ENCODE results near the gene WEE2. TPM values are rescaled to one million over a fixed set of nuclear protein-coding genes. Genes with fewer than 3 reads are reported as not detected.

Gene WEE2
- total and polyA plus RNA-seq, 9 of the 15 experiments (the other 6 are each of a cell fraction or from before 2014, with no cell fraction given) = not detected

DNA sequence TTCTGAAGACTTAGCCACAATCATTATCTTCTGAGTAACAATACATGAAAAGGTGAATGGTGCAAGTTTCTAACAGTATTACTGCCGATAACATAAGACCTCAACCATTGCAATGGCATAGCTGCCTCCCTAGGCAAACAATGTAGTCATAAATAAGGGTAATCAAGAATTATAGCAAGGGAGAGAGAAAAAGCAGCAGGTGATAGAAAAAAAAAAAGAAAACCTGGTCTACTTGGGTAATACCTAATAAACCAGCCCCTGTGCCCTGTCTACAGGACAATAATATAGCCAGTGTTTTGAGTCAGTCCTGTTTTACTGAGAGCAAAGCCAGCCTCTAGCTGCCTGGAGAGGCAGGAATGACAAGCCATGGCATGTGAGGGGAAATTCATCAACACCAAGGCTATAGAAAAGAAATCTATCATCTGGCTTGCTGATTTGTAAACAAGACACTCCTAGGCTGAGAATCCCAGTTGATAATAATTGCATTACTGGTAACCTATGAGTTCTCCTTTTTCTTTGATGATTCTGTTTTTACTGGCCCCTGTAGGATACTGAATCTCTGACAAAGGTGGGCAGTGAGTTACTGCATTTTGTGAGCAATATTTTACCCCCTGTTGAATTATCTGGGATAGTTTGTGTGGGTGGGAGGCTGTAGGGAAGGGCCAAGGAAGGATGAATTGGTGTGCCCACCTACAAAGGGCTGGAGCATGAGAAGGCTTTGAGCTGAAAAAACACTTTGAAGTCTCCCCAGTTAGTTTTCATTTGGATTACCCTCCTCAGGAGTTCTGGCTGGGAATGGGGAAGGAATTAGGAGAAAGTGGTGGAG lies 1.7 kb upstream of the WEE2 start (continued):
- no peak for TF ChIP-seq FOXK1 (CRISPR knock-in tag; IDR thresholded peaks at IDR 0.05; ENCODE audit: borderline replicate concordance)
- TF ChIP-seq RNF2 (IDR thresholded peaks at IDR 0.05) = no peak
- TF ChIP-seq ZNF12 (CRISPR knock-in tag; IDR thresholded peaks at IDR 0.05) = no peak
- no peak for TF ChIP-seq STAT5B (CRISPR knock-in tag; IDR thresholded peaks at IDR 0.05)

DNA sequence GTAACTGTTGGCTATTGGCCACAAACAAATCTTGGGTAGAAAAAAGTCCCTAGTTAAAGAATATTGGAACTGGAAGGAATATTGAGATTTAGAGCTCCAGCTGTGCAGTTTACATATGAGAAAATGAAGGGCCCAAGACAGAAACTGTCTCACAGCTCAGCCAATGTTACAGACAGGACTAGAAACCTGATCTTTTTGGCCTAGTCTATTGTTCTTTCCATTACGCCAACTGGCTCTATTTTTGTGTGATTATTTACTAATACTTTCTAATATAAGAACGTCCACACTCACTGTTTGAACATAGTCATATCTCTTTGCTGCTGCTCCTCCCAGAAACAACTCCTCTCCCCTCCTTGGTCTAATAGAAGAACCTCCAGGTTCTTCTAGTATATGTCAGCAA lies 1.2 kb downstream of the WEE2 start:
- WGBS (ENCODE audit: insufficient coverage, low coverage, missing lambda C conversion rate) = 2% methylated on average over 2 of the region's 2 CpGs
- H3K4me2 ChIP-seq (ENCODE audit: insufficient read depth, low read length) = no peak overlapping the region
- DNase-seq (ENCODE audit: extremely low read depth in 1 of 4, low spot score in 3 of 4) (no peak), ATAC-seq (no peak), FAIRE-seq (no peak)
- H2AFZ ChIP-seq (ENCODE audit: low read depth, low read length) = no peak overlapping the region
- intact Hi-C loops (cut with micrococcal nuclease) = no loop called here
- no peaks in the 10 kb centered on the region for H3K36me3 ChIP-seq (ENCODE audit: control insufficient read depth, insufficient read depth, low read length)
- H3K27ac ChIP-seq (ENCODE audit: extremely low read depth, low read depth, low read length) = no peak overlapping the region
- no peaks in the 10 kb centered on the region for H4K20me1 ChIP-seq (replicated peaks; ENCODE audit: control insufficient read depth, insufficient read depth, low read length)
- TF ChIP-seq ZNF175 (CRISPR knock-in tag; IDR thresholded peaks at IDR 0.05; ENCODE audit: low read depth) (no peak), DIDO1 (tag; IDR thresholded peaks at IDR 0.05; ENCODE audit: low read depth) (no peak), ZNF354B (CRISPR knock-in tag; IDR thresholded peaks at IDR 0.05) (no peak), BRCA1 (IDR thresholded peaks at IDR 0.05) (no peak), BRCA1 (CRISPR knock-in tag; IDR thresholded peaks at IDR 0.05) (no peak), ESRRB (CRISPR knock-in tag; IDR thresholded peaks at IDR 0.05; ENCODE audit: borderline replicate concordance) (no peak), ZZZ3 (IDR thresholded peaks at IDR 0.05) (no peak), ZNF436 (CRISPR knock-in tag; IDR thresholded peaks at IDR 0.05) (no peak), FOXA3 (CRISPR knock-in tag; conservative IDR thresholded peaks at IDR 0.05 in 1 of 2, IDR thresholded peaks at IDR 0.05 in 1 of 2) (no peak), TAF15 (IDR thresholded peaks at IDR 0.05; ENCODE audit: low read depth, low read length) (no peak), PHF8 (IDR thresholded peaks at IDR 0.05; ENCODE audit: borderline replicate concordance, low read length) (no peak), ETS2 (tag; IDR thresholded peaks at IDR 0.05; ENCODE audit: borderline replicate concordance, poor library complexity, severe bottlenecking) (no peak), EWSR1 (IDR thresholded peaks at IDR 0.05; ENCODE audit: borderline replicate concordance, low read depth, partially characterized antibody) (no peak), GTF2A2 (tag; IDR thresholded peaks at IDR 0.05) (no peak), MCM5 (IDR thresholded peaks at IDR 0.05; ENCODE audit: low read depth) (no peak), NR2F6 (CRISPR knock-in tag; IDR thresholded peaks at IDR 0.05) (no peak)
- TF ChIP-seq, protein P1, sequence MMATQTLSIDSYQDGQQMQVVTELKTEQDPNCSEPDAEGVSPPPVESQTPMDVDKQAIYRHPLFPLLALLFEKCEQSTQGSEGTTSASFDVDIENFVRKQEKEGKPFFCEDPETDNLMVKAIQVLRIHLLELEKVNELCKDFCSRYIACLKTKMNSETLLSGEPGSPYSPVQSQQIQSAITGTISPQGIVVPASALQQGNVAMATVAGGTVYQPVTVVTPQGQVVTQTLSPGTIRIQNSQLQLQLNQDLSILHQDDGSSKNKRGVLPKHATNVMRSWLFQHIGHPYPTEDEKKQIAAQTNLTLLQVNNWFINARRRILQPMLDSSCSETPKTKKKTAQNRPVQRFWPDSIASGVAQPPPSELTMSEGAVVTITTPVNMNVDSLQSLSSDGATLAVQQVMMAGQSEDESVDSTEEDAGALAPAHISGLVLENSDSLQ (IDR thresholded peaks at IDR 0.05) = no peak
- ChIA-PET POLR2A (no interaction called here), CTCF (ENCODE audit: low intra/inter-chr PET ratio) (no interaction called here)
- H3K4me1 ChIP-seq (replicated peaks in 1 of 2; ENCODE audit: control insufficient read depth in 2 of 2, insufficient read depth in 2 of 2, low read length in 2 of 2) = no peaks in the 10 kb centered on the region
- H3K4me3 ChIP-seq = no peak overlapping the region
- no peaks in the 10 kb centered on the region for H3K79me2 ChIP-seq (ENCODE audit: control insufficient read depth, insufficient read depth, low read length)
- in situ Hi-C loops (cut with MboI) = no loop called here
- peaks cover 12 to 35% of the 10 kb centered on the region in 2 experiments for H3K27me3 ChIP-seq (ENCODE audit: control insufficient read depth in 2 of 2, insufficient read depth in 2 of 2, low read length in 2 of 2)
- no peaks in the 10 kb centered on the region for H3K9me3 ChIP-seq (replicated peaks; ENCODE audit: control insufficient read depth, insufficient read depth, low read depth, low read length)
- no TSS peak for BruUV-seq (replicated peaks)
- no peak overlapping the region for H3K9ac ChIP-seq (ENCODE audit: insufficient read depth in 1 of 2, low read depth in 2 of 2, low read length in 2 of 2)
- no peaks in the 10 kb centered on the region for H3K9me1 ChIP-seq (ENCODE audit: control insufficient read depth, insufficient read depth, low read length)

All from K562 (cell line).